ENCODE results near the gene PDK2.

PDK2 gene

GRCh38 chr17:50125420-50125997, 30.4 kb downstream of the PDK2 start:
- TF ChIP-seq, protein P1, sequence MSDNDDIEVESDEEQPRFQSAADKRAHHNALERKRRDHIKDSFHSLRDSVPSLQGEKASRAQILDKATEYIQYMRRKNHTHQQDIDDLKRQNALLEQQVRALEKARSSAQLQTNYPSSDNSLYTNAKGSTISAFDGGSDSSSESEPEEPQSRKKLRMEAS (IDR thresholded peaks at IDR 0.05), result no peak
- TF ChIP-seq EP300 (IDR thresholded peaks at IDR 0.05; ENCODE audit: borderline replicate concordance), result no peak
- no peak for TF ChIP-seq ZBTB7A (IDR thresholded peaks at IDR 0.05; ENCODE audit: low read depth)
- TF ChIP-seq REST (IDR thresholded peaks at IDR 0.05; ENCODE audit: low read depth), result no peak
- no peak for TF ChIP-seq NFIC (IDR thresholded peaks at IDR 0.05)
- no peak for TF ChIP-seq RAD21 (IDR thresholded peaks at IDR 0.05; ENCODE audit: low read depth)

DNA sequence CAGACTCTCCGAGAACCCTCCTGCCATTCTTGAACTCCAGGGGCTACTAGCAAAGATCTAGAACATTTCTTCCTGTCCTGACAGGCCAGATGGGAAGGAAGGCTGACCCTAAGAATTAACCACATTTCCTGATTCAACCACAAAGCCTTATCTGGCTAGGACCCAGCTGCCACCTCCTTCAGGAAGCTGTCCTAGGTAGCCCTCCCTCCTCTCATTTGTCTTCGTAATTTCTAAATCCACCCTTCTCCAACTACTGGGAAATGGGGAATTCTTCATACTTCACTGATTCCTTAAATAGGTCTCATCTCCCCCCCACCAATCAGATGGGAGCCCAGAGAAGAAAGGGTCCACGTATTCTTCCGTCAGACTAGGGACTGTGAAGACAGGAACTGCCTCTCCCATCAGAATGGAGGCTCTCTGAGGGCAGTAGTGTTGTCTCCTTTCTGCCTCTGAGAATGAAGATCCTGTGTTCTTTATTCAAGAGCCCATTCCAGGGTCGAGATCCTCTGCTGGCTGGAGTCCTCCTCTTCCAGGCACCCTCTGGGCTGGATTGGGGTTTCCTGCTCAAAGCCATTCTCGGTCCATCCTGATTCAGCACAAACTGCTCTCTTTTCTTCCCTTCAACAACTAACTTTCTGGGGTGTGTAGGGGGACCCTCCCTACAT, 32.7 kb downstream of the PDK2 start:
- no peak for TF ChIP-seq EGR1 (IDR thresholded peaks at IDR 0.05)
- no peak for TF ChIP-seq FOXM1 (IDR thresholded peaks at IDR 0.05; ENCODE audit: borderline replicate concordance, low read depth)
- TF ChIP-seq TCF12 (IDR thresholded peaks at IDR 0.05; ENCODE audit: low read depth), result no peak
- no peak for TF ChIP-seq USF1 (IDR thresholded peaks at IDR 0.05)

GRCh38 chr17:50128441-50129352, 33.5 kb downstream of the PDK2 start:
- TF ChIP-seq CEBPB (IDR thresholded peaks at IDR 0.05), result no peak
- TF ChIP-seq EP300 (IDR thresholded peaks at IDR 0.05; ENCODE audit: borderline replicate concordance), result no peak
- TF ChIP-seq RAD21 (IDR thresholded peaks at IDR 0.05; ENCODE audit: low read depth), result no peak
- TF ChIP-seq, protein P1 (IDR thresholded peaks at IDR 0.05), result no peak; the same call in 1 of the 2 replicates
- TF ChIP-seq USF1 (IDR thresholded peaks at IDR 0.05), result no peak
- no peak for TF ChIP-seq ZBTB7A (IDR thresholded peaks at IDR 0.05; ENCODE audit: low read depth)
- no peak for TF ChIP-seq TAF1 (IDR thresholded peaks at IDR 0.05; ENCODE audit: low read depth)
- TF ChIP-seq TEAD4 (IDR thresholded peaks at IDR 0.05), result no peak
- no peak for TF ChIP-seq YY1 (IDR thresholded peaks at IDR 0.05; ENCODE audit: low read depth)
- no peak for TF ChIP-seq REST (IDR thresholded peaks at IDR 0.05; ENCODE audit: low read depth)
- no peak for TF ChIP-seq TCF12 (IDR thresholded peaks at IDR 0.05; ENCODE audit: low read depth)
- no peak for TF ChIP-seq EGR1 (IDR thresholded peaks at IDR 0.05)
- TF ChIP-seq NFIC (IDR thresholded peaks at IDR 0.05), result no peak
- no peak for TF ChIP-seq FOXM1 (IDR thresholded peaks at IDR 0.05; ENCODE audit: borderline replicate concordance, low read depth)
- no peak for TF ChIP-seq CREB1 (IDR thresholded peaks at IDR 0.05; ENCODE audit: low read depth)

GRCh38 chr17:50129353-50129727, 34.2 kb downstream of the PDK2 start:
- TF ChIP-seq, protein P1 (IDR thresholded peaks at IDR 0.05), result 0 out of 2 replicates have a peak, but pooled peaks have one; percentile 3
- no peak for TF ChIP-seq TAF1 (IDR thresholded peaks at IDR 0.05; ENCODE audit: low read depth)

DNA sequence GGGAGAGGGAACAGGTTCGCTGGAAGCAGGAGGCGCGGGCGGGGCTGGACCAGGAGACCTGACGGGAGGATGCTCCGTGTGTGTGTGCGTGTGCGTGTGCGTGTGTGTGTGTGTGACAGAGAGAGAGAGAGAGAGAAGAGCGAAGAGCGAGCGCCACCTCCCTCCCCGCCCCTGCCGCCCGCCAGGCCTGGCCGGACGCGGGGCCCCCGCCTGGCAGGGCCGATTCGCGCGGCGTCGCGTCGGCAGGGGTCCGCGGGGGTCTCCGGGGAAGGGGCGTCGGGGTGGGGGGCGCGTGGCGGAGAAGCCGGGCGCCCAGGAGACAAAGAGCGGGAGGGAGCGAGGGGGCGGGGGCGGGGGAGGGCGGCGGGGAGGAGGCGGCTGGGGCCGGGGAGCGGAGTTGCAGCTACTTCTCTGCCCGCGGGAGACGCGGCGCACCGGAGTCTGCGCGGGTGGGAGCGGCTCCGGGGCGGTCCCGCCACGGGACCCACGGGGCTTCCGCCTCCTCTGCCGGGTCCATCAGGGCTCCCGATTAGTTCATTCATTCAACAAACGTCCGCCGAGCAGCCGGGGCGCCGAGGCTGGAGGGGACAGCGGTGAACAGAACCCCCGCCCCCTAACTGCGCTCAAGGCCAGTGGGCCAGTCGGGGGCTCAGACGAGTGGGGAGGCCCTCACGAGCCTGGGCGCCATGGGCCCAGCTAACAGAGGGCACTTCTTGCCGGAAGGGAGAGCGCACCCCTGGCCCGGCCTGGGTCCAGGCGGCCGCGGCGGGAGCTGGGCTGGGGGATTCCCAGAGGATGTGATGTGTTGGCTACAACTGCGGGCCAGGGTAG, 34.8 kb downstream of the PDK2 start, which contains the start of gene SAMD14:
TSS of gene SAMD14 (minus strand) at position 433 of the 831 bp plus-strand sequence. CDS start 5,201 bp downstream, outside the sequence.
- TF ChIP-seq TEAD4 (IDR thresholded peaks at IDR 0.05) (no peak), REST (IDR thresholded peaks at IDR 0.05; ENCODE audit: low read depth) (no peak), USF1 (IDR thresholded peaks at IDR 0.05) (no peak), NFIC (IDR thresholded peaks at IDR 0.05) (no peak), YY1 (IDR thresholded peaks at IDR 0.05; ENCODE audit: low read depth) (no peak), FOXM1 (IDR thresholded peaks at IDR 0.05; ENCODE audit: borderline replicate concordance, low read depth) (no peak), TAF1 (IDR thresholded peaks at IDR 0.05; ENCODE audit: low read depth) (no peak), EP300 (IDR thresholded peaks at IDR 0.05; ENCODE audit: borderline replicate concordance) (no peak), CEBPB (IDR thresholded peaks at IDR 0.05) (no peak), ZBTB7A (IDR thresholded peaks at IDR 0.05; ENCODE audit: low read depth) (no peak; the same call in 1 of the 2 replicates)
- TF ChIP-seq, protein P1 (IDR thresholded peaks at IDR 0.05), result no peak

Measured in Ishikawa (cell line).